BE2C (cell line): Measurements from ENCODE around the gene CA11.

Source experiments
- DNase-seq: peaks from one replicate; pipeline ENCODE4 v3.0.0-alpha.2; 2020
- H3K27me3 ChIP-seq: fragments of 250-450 bp; sonication (Bioruptor Pico); 2 replicates; pipeline ENCODE4 v1.5.1; 2020; ENCODE audit warnings: mild to moderate bottlenecking
- H3K36me3 ChIP-seq: fragments of 250-450 bp; sonication (Bioruptor Pico); 2 replicates; pipeline ENCODE4 v1.5.1; 2020; ENCODE audit warnings: mild to moderate bottlenecking
- H3K4me1 ChIP-seq: fragments of 250-450 bp; sonication (Bioruptor Pico); 2 replicates; pipeline ENCODE4 v1.5.1; 2020
- H3K4me3 ChIP-seq: 2 replicates; pipeline ENCODE4 v1.5.1; 2011; ENCODE audit warnings: low read depth, low read length
- H3K9me3 ChIP-seq: fragments of 250-450 bp; sonication (Bioruptor Pico); 2 replicates; pipeline ENCODE4 v1.5.1; 2020
- TF ChIP-seq, protein P1 (sequence below): IDR thresholded peaks from 2 replicates; pipeline ENCODE4 v1.5.1; 2012; ENCODE audit warnings: mild to moderate bottlenecking, low read depth, low read length

Gene CA11

DNA sequence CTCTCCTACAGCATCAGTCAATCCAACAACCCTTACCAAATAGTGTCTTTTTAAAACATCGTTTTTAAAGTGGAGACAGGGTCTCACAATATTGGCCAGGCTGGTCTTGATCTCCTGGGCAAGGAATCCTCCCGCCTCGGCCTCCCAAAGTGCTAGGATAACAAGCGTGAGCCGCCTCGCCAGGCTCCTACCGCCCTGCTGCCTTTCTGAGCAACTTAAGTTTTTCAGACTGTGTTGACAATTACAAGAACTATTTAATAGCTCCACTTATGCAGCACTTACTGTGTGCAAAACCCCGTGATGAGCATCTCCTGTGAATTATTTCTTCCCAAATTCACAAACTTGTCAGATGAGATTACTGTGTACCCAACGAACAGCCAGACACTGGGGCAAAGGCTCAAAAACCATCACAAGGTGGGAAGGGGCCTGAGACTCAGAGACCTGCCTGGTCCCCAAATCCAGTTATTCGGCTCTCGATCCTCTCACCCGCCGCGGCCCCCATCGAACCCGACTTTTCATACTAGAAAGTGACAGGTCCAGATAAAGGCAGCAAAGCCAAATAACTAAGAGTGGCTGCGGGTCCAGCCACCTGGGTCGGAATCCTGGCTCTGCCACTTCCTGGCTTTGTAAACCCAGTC is 27.6 kb downstream of the CA11 start:
- H3K36me3 ChIP-seq, result peaks cover 47% of the 10 kb centered on the region
- TF ChIP-seq, protein P1, sequence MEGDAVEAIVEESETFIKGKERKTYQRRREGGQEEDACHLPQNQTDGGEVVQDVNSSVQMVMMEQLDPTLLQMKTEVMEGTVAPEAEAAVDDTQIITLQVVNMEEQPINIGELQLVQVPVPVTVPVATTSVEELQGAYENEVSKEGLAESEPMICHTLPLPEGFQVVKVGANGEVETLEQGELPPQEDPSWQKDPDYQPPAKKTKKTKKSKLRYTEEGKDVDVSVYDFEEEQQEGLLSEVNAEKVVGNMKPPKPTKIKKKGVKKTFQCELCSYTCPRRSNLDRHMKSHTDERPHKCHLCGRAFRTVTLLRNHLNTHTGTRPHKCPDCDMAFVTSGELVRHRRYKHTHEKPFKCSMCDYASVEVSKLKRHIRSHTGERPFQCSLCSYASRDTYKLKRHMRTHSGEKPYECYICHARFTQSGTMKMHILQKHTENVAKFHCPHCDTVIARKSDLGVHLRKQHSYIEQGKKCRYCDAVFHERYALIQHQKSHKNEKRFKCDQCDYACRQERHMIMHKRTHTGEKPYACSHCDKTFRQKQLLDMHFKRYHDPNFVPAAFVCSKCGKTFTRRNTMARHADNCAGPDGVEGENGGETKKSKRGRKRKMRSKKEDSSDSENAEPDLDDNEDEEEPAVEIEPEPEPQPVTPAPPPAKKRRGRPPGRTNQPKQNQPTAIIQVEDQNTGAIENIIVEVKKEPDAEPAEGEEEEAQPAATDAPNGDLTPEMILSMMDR, result no peak
- H3K4me1 ChIP-seq, result peaks cover 25% of the 10 kb centered on the region
- H3K27me3 ChIP-seq, result no peaks in the 10 kb centered on the region
- DNase-seq, result no peak
- peak overlapping the region; percentile 100 for H3K4me3 ChIP-seq
- no peaks in the 10 kb centered on the region for H3K9me3 ChIP-seq

- TF ChIP-seq, protein P1, result no peak
- Histone ChIP-seq H3K27me3 (no peaks in the 10 kb centered on the region), H3K9me3 (no peaks in the 10 kb centered on the region), H3K4me3 (peak overlapping the region; percentile 100), H3K4me1 (peaks cover 25% of the 10 kb centered on the region), H3K36me3 (peaks cover 47% of the 10 kb centered on the region)
- no peak for DNase-seq
Observed at GRCh38 chr19:48617146-48617937, 28.6 kb downstream of the CA11 start.

GRCh38 chr19:48616491-48617056 is 29.4 kb downstream of the CA11 start:
- H3K36me3 ChIP-seq, result peaks cover 47% of the 10 kb centered on the region
- no peak for DNase-seq
- H3K9me3 ChIP-seq, result no peaks in the 10 kb centered on the region
- H3K4me1 ChIP-seq, result peaks cover 25% of the 10 kb centered on the region
- H3K4me3 ChIP-seq, result peak overlapping the region; percentile 100
- TF ChIP-seq, protein P1, result no peak
- H3K27me3 ChIP-seq, result no peaks in the 10 kb centered on the region

GRCh38 chr19:48616041-48616436 is 29.9 kb downstream of the CA11 start:
- H3K4me3 ChIP-seq, result no peak overlapping the region
- H3K27me3 ChIP-seq, result no peaks in the 10 kb centered on the region
- DNase-seq, result no peak
- no peaks in the 10 kb centered on the region for H3K9me3 ChIP-seq
- TF ChIP-seq, protein P1, result no peak
- peaks cover 47% of the 10 kb centered on the region for H3K36me3 ChIP-seq
- peaks cover 25% of the 10 kb centered on the region for H3K4me1 ChIP-seq

DNA sequence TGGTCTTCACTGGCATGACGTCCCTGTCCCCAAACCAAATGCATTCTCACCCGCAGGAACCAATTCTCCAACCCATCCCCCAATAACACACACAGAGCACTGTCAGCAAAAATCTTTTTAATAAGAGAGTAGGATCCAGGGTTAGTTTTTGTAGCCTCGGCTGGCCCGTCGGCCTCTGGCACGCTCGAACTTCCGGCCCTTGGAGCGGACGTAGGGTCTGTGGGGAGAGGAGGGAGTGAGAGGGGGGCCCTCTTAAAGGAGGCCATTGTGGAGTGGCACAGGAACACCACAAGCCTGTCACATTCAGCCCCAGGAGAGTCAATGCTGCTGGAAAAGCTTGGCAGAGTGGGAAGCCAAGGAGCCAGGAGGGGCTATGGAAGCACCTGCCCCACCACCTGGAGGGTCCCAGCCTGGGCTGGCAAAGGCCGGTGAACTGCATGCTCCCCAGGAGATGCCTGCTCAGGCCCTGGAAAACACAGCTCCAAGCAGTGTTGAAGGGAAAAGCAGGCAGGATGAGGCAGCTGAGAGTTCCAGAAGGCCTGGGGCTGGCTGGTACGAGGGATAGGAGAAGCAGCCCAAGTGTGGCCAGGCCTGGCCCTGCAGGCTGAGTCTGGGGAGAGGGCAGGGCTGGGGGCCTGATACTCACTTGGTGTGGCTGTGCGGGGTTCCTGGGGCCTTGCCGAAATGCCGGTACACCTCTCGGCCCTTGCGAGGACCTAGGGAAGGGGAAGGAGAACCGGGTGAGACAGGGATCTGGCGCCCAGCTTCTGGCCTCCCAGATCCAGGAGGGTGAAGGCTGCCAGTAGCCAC is 30.6 kb downstream of the CA11 start:
- Histone ChIP-seq H3K9me3 (no peaks in the 10 kb centered on the region), H3K36me3 (peaks cover 47% of the 10 kb centered on the region), H3K27me3 (no peaks in the 10 kb centered on the region), H3K4me3 (no peak overlapping the region), H3K4me1 (peaks cover 25% of the 10 kb centered on the region)
- DNase-seq, result no peak
- TF ChIP-seq, protein P1, result no peak
